ENCODE results near the gene PGRMC2.

Gene PGRMC2

GRCh38 chr4:128227991-128228571 lies 59.5 kb downstream of the PGRMC2 start:
- Histone ChIP-seq H2BK15ac (replicated peaks; ENCODE audit: low read depth) (no peak overlapping the region), H2BK120ac (ENCODE audit: low read depth, low read length) (no peak overlapping the region), H3K27me3 (ENCODE audit: insufficient read depth, low read length, poor library complexity) (no peaks in the 10 kb centered on the region), H3K9ac (ENCODE audit: low read length) (no peak overlapping the region), H3K4me2 (ENCODE audit: low read length) (no peak overlapping the region), H4K8ac (ENCODE audit: low read depth, low read length) (no peak overlapping the region), H3K18ac (ENCODE audit: low read length) (no peak overlapping the region), H3K79me2 (ENCODE audit: control insufficient read depth, insufficient read depth, low read length) (no peaks in the 10 kb centered on the region), H4K5ac (ENCODE audit: low read length) (no peak overlapping the region), H3K79me1 (ENCODE audit: low read length) (no peaks in the 10 kb centered on the region), H3K36me3 (ENCODE audit: control insufficient read depth, insufficient read depth, low read length) (no peaks in the 10 kb centered on the region), H3K4me1 (ENCODE audit: control insufficient read depth, low read depth, low read length) (no peaks in the 10 kb centered on the region), H3K4me3 (ENCODE audit: low read length) (no peak overlapping the region), H3K56ac (ENCODE audit: low read length) (no peak overlapping the region), H2AK5ac (ENCODE audit: low read length) (no peak overlapping the region), H3K23ac (ENCODE audit: low read length) (no peak overlapping the region), H3K27ac (ENCODE audit: low read depth, low read length) (no peak overlapping the region), H2BK5ac (ENCODE audit: low read length) (no peak overlapping the region), H3K4ac (ENCODE audit: low read depth, low read length) (no peak overlapping the region)
- DNase-seq, result no peak
- no CpG with 5 or more reads among the region's 2 CpGs for WGBS (ENCODE audit: extremely low coverage, insufficient coverage, low lambda C conversion rate)

DNA sequence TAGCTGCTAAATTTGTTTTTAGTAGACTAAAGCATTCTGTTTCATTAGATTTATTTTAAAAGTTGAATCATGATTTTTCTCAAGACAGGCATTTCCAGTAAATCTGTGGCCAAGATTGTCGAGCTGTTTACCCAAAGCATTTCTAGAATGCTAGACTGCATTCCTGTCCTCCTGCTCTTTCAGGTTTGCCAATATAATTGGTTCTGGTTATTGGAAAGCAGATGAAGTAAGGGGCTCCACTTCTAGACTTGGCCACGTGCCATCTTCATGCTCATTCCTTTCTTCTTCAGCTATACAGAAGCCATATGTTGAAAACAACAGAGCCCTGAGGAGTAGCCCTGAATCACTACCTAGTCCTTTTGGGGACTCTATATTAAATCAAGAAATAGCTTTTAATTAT lies 62.5 kb downstream of the PGRMC2 start:
- Histone ChIP-seq H2BK5ac (ENCODE audit: low read length) (no peak overlapping the region), H3K9ac (ENCODE audit: low read length) (no peak overlapping the region), H3K4ac (ENCODE audit: low read depth, low read length) (no peak overlapping the region), H3K27me3 (ENCODE audit: insufficient read depth, low read length, poor library complexity) (no peaks in the 10 kb centered on the region), H3K27ac (ENCODE audit: low read depth, low read length) (no peak overlapping the region), H3K79me1 (ENCODE audit: low read length) (no peaks in the 10 kb centered on the region), H2AK5ac (ENCODE audit: low read length) (no peak overlapping the region), H3K4me2 (ENCODE audit: low read length) (no peak overlapping the region), H3K56ac (ENCODE audit: low read length) (no peak overlapping the region), H3K4me3 (ENCODE audit: low read length) (no peak overlapping the region), H4K8ac (ENCODE audit: low read depth, low read length) (no peak overlapping the region), H3K4me1 (ENCODE audit: control insufficient read depth, low read depth, low read length) (no peaks in the 10 kb centered on the region), H3K18ac (ENCODE audit: low read length) (no peak overlapping the region), H2BK15ac (replicated peaks; ENCODE audit: low read depth) (no peak overlapping the region), H2BK120ac (ENCODE audit: low read depth, low read length) (no peak overlapping the region), H3K79me2 (ENCODE audit: control insufficient read depth, insufficient read depth, low read length) (no peaks in the 10 kb centered on the region), H4K5ac (ENCODE audit: low read length) (no peak overlapping the region), H3K36me3 (ENCODE audit: control insufficient read depth, insufficient read depth, low read length) (no peaks in the 10 kb centered on the region), H3K23ac (ENCODE audit: low read length) (no peak overlapping the region)
- DNase-seq, result no peak
- no CpG with 5 or more reads among the region's 2 CpGs for WGBS (ENCODE audit: extremely low coverage, insufficient coverage, low lambda C conversion rate)

- Histone ChIP-seq H2BK5ac (ENCODE audit: low read length) (no peak overlapping the region), H3K23ac (ENCODE audit: low read length) (no peak overlapping the region), H3K4me1 (ENCODE audit: control insufficient read depth, low read depth, low read length) (no peaks in the 10 kb centered on the region), H2BK120ac (ENCODE audit: low read depth, low read length) (no peak overlapping the region), H3K18ac (ENCODE audit: low read length) (no peak overlapping the region), H3K27me3 (ENCODE audit: insufficient read depth, low read length, poor library complexity) (no peaks in the 10 kb centered on the region), H3K4ac (ENCODE audit: low read depth, low read length) (no peak overlapping the region), H2BK15ac (replicated peaks; ENCODE audit: low read depth) (no peak overlapping the region), H4K5ac (ENCODE audit: low read length) (no peak overlapping the region), H3K36me3 (ENCODE audit: control insufficient read depth, insufficient read depth, low read length) (no peaks in the 10 kb centered on the region), H3K79me2 (ENCODE audit: control insufficient read depth, insufficient read depth, low read length) (no peaks in the 10 kb centered on the region), H3K4me2 (ENCODE audit: low read length) (no peak overlapping the region), H3K56ac (ENCODE audit: low read length) (no peak overlapping the region), H3K27ac (ENCODE audit: low read depth, low read length) (no peak overlapping the region), H3K79me1 (ENCODE audit: low read length) (no peaks in the 10 kb centered on the region), H2AK5ac (ENCODE audit: low read length) (no peak overlapping the region), H4K8ac (ENCODE audit: low read depth, low read length) (no peak overlapping the region), H3K4me3 (ENCODE audit: low read length) (no peak overlapping the region), H3K9ac (ENCODE audit: low read length) (no peak overlapping the region)
- no peak for DNase-seq
Measured at GRCh38 chr4:128221586-128221985, 66.0 kb downstream of the PGRMC2 start.

GRCh38 chr4:128220286-128221235 lies 67.1 kb downstream of the PGRMC2 start:
- Histone ChIP-seq H4K8ac (ENCODE audit: low read depth, low read length) (no peak overlapping the region), H3K36me3 (ENCODE audit: control insufficient read depth, insufficient read depth, low read length) (no peaks in the 10 kb centered on the region), H3K27ac (ENCODE audit: low read depth, low read length) (no peak overlapping the region), H3K4me1 (ENCODE audit: control insufficient read depth, low read depth, low read length) (no peaks in the 10 kb centered on the region), H3K4ac (ENCODE audit: low read depth, low read length) (no peak overlapping the region), H3K9ac (ENCODE audit: low read length) (no peak overlapping the region), H3K4me2 (ENCODE audit: low read length) (no peak overlapping the region), H3K27me3 (ENCODE audit: insufficient read depth, low read length, poor library complexity) (no peaks in the 10 kb centered on the region), H2AK5ac (ENCODE audit: low read length) (no peak overlapping the region), H3K56ac (ENCODE audit: low read length) (no peak overlapping the region), H3K18ac (ENCODE audit: low read length) (no peak overlapping the region), H2BK15ac (replicated peaks; ENCODE audit: low read depth) (no peak overlapping the region), H3K79me1 (ENCODE audit: low read length) (no peaks in the 10 kb centered on the region), H2BK120ac (ENCODE audit: low read depth, low read length) (no peak overlapping the region), H4K5ac (ENCODE audit: low read length) (no peak overlapping the region), H3K23ac (ENCODE audit: low read length) (no peak overlapping the region), H3K4me3 (ENCODE audit: low read length) (no peak overlapping the region), H3K79me2 (ENCODE audit: control insufficient read depth, insufficient read depth, low read length) (no peaks in the 10 kb centered on the region), H2BK5ac (ENCODE audit: low read length) (no peak overlapping the region)
- WGBS (ENCODE audit: extremely low coverage, insufficient coverage, low lambda C conversion rate), result no CpG with 5 or more reads among the region's 8 CpGs
- DNase-seq, result peak; percentile 20
